Muscle layer of duodenum (tissue), 2 donors: ENCODE measurements around the gene C11orf52.
"Not testable (repeated sequence)": the region's sequence is repeated elsewhere in the genome, so short reads cannot be mapped to it uniquely, and the experiment has no call there.

Experiments used
- H3K27ac ChIP-seq: one replicate; pipeline ENCODE4 v1.7.0; 2013; ENCODE audit warnings: mild to moderate bottlenecking, low read length
- H3K27me3 ChIP-seq: one replicate; pipeline ENCODE4 v1.7.0; 2013; ENCODE audit warnings: low read depth, mild to moderate bottlenecking, control low read depth, low read length
- H3K36me3 ChIP-seq, 2 donors: one replicate each; pipeline ENCODE4 v1.7.0; 2013; ENCODE audit warnings: low read length in 2 of 2, control low read depth in 1 of 2, mild to moderate bottlenecking in 1 of 2; ENCODE audit not compliant: insufficient read depth in 2 of 2, control insufficient read depth in 1 of 2
- H3K4me1 ChIP-seq, 2 donors: one replicate each; pipeline ENCODE4 v1.7.0; 2013; ENCODE audit warnings: low read length in 2 of 2, mild to moderate bottlenecking in 2 of 2, control low read depth in 1 of 2, moderate library complexity in 1 of 2; ENCODE audit not compliant: insufficient read depth in 2 of 2, control insufficient read depth in 1 of 2
- H3K4me3 ChIP-seq, 2 donors: one replicate each; pipeline ENCODE4 v1.7.0; 2013; ENCODE audit warnings: low read length in 2 of 2, low read depth in 1 of 2, mild to moderate bottlenecking in 1 of 2
- H3K9me3 ChIP-seq, 2 donors: one replicate each; pipeline ENCODE4 v1.7.0; 2013; ENCODE audit warnings: low read length in 2 of 2, control low read depth in 1 of 2, mild to moderate bottlenecking in 1 of 2; ENCODE audit not compliant: control insufficient read depth in 1 of 2
- donor health status: healthy.

Gene C11orf52

GRCh38 chr11:111930472-111930871 lies 11.8 kb downstream of the C11orf52 start:
- Histone ChIP-seq H3K9me3 (no peaks in the 10 kb centered on the region), H3K36me3 (no peaks in the 10 kb centered on the region), H3K27me3 (no peaks in the 10 kb centered on the region), H3K27ac (no peak overlapping the region), H3K4me3 (no peak overlapping the region), H3K4me1 (peaks cover 8 to 28% of the 10 kb centered on the region in 2 donors)

GRCh38 chr11:111932611-111932950 lies 13.9 kb downstream of the C11orf52 start:
- H3K36me3 ChIP-seq = no peaks in the 10 kb centered on the region
- peaks cover 10 to 21% of the 10 kb centered on the region in 2 donors for H3K4me1 ChIP-seq
- H3K27me3 ChIP-seq = no peaks in the 10 kb centered on the region
- H3K9me3 ChIP-seq = no peaks in the 10 kb centered on the region
- no peak overlapping the region for H3K27ac ChIP-seq
- no peak overlapping the region for H3K4me3 ChIP-seq

GRCh38 chr11:111933176-111933575 lies 14.5 kb downstream of the C11orf52 start:
- H3K36me3 ChIP-seq, H3K4me3 ChIP-seq: not testable (repeated sequence)

GRCh38 chr11:111933872-111934271 lies 15.2 kb downstream of the C11orf52 start:
- Histone ChIP-seq H3K4me1 (peaks cover 16 to 29% of the 10 kb centered on the region in 2 donors), H3K27ac (no peak overlapping the region), H3K9me3 (no peaks in the 10 kb centered on the region)

More at GRCh38 chr11:111933176-111933575, 14.5 kb downstream of the C11orf52 start:
- H3K9me3 ChIP-seq, H3K27ac ChIP-seq, H3K27me3 ChIP-seq: not testable (repeated sequence)
- H3K4me1 ChIP-seq = peaks cover 10 to 23% of the 10 kb centered on the region in 2 donors

GRCh38 chr11:111934306-111934705 lies 15.6 kb downstream of the C11orf52 start:
- Histone ChIP-seq H3K4me1 (peaks cover 16 to 29% of the 10 kb centered on the region in 2 donors), H3K4me3 (no peak overlapping the region), H3K27ac (no peak overlapping the region)

More at GRCh38 chr11:111933872-111934271, 15.2 kb downstream of the C11orf52 start:
- Histone ChIP-seq H3K4me3 (no peak overlapping the region), H3K27me3 (no peaks in the 10 kb centered on the region), H3K36me3 (peaks cover 0 to under 1% of the 10 kb centered on the region in 2 donors)

GRCh38 chr11:111935317-111936039 lies 16.8 kb downstream of the C11orf52 start:
- H3K36me3 ChIP-seq = peaks cover 0 to 3% of the 10 kb centered on the region in 2 donors
- H3K27ac ChIP-seq = peak overlapping the region; percentile 52
- H3K27me3 ChIP-seq = no peaks in the 10 kb centered on the region
- peaks cover 16 to 29% of the 10 kb centered on the region in 2 donors for H3K4me1 ChIP-seq
- H3K4me3 ChIP-seq = peak overlapping the region in 1 of 2 donors; percentile 88
- no peaks in the 10 kb centered on the region for H3K9me3 ChIP-seq

More at GRCh38 chr11:111934306-111934705, 15.6 kb downstream of the C11orf52 start:
- Histone ChIP-seq H3K27me3 (no peaks in the 10 kb centered on the region), H3K36me3 (peaks cover 0 to 3% of the 10 kb centered on the region in 2 donors), H3K9me3 (no peaks in the 10 kb centered on the region)

- Histone ChIP-seq H3K4me1 (peaks cover 16 to 29% of the 10 kb centered on the region in 2 donors), H3K36me3 (peaks cover 0 to 3% of the 10 kb centered on the region in 2 donors), H3K27ac (peak overlapping the region; percentile 52), H3K4me3 (peak overlapping the region; percentile 37 to 88), H3K27me3 (no peaks in the 10 kb centered on the region), H3K9me3 (no peaks in the 10 kb centered on the region)
These were observed 17.4 kb downstream of the C11orf52 start for GRCh38 chr11:111936040-111936540.

- Histone ChIP-seq H3K36me3 (peaks cover 0 to 3% of the 10 kb centered on the region in 2 donors), H3K4me1 (peaks cover 16 to 29% of the 10 kb centered on the region in 2 donors), H3K27ac (peak overlapping the region; percentile 64)
These were observed 18.7 kb downstream of the C11orf52 start for GRCh38 chr11:111937461-111937769.

GRCh38 chr11:111937844-111938243 lies 19.1 kb downstream of the C11orf52 start:
- Histone ChIP-seq H3K9me3 (no peaks in the 10 kb centered on the region), H3K4me1 (peaks cover 16 to 29% of the 10 kb centered on the region in 2 donors), H3K27ac (peak overlapping the region; percentile 64), H3K27me3 (no peaks in the 10 kb centered on the region), H3K36me3 (peaks cover 0 to 3% of the 10 kb centered on the region in 2 donors), H3K4me3 (peak overlapping the region; percentile 37 to 88)

More at GRCh38 chr11:111937461-111937769, 18.7 kb downstream of the C11orf52 start:
- H3K4me3 ChIP-seq = peak overlapping the region; percentile 37 to 88
- no peaks in the 10 kb centered on the region for H3K9me3 ChIP-seq
- no peaks in the 10 kb centered on the region for H3K27me3 ChIP-seq

GRCh38 chr11:111938687-111939160 lies 20.0 kb downstream of the C11orf52 start:
- H3K36me3 ChIP-seq = peaks cover 0 to 5% of the 10 kb centered on the region in 2 donors
- H3K9me3 ChIP-seq = no peaks in the 10 kb centered on the region
- H3K4me3 ChIP-seq = peak overlapping the region; percentile 37 to 39
- H3K27ac ChIP-seq = peak overlapping the region; percentile 64
- peaks cover 16 to 29% of the 10 kb centered on the region in 2 donors for H3K4me1 ChIP-seq
- H3K27me3 ChIP-seq = no peaks in the 10 kb centered on the region

GRCh38 chr11:111939836-111940604 lies 21.3 kb downstream of the C11orf52 start:
- Histone ChIP-seq H3K36me3 (peaks cover 0 to 17% of the 10 kb centered on the region in 2 donors), H3K27ac (peak overlapping the region; percentile 68), H3K9me3 (no peaks in the 10 kb centered on the region), H3K4me1 (peaks cover 16 to 24% of the 10 kb centered on the region in 2 donors), H3K4me3 (no peak overlapping the region), H3K27me3 (no peaks in the 10 kb centered on the region)
